ENCODE data around the gene PHYKPL.
"Not testable (repeated sequence)": the region's sequence is repeated elsewhere in the genome, so short reads cannot be mapped to it uniquely, and the experiment has no call there.

DNA sequence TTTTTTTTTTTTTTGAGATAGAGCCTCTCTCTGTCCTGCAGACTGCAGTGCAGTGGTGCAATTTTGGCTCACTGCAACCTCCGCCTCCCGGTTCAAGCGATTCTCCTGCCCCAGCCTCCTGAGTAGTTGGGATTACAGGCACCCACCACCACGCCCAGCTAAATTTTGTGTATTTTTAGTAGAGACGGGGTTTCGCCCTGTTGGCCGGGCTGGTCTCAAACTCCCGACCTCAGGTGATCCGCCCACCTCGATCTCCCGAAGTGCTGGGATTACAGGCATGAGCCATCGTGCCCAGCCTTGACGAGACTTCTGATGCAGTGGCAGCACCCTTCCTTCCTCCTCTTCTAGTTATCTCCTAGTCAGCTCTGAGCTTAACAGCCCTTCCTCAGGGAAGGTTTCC lies 3.5 kb downstream of the PHYKPL start:
- TF ChIP-seq, protein P1, sequence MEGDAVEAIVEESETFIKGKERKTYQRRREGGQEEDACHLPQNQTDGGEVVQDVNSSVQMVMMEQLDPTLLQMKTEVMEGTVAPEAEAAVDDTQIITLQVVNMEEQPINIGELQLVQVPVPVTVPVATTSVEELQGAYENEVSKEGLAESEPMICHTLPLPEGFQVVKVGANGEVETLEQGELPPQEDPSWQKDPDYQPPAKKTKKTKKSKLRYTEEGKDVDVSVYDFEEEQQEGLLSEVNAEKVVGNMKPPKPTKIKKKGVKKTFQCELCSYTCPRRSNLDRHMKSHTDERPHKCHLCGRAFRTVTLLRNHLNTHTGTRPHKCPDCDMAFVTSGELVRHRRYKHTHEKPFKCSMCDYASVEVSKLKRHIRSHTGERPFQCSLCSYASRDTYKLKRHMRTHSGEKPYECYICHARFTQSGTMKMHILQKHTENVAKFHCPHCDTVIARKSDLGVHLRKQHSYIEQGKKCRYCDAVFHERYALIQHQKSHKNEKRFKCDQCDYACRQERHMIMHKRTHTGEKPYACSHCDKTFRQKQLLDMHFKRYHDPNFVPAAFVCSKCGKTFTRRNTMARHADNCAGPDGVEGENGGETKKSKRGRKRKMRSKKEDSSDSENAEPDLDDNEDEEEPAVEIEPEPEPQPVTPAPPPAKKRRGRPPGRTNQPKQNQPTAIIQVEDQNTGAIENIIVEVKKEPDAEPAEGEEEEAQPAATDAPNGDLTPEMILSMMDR (IDR thresholded peaks at IDR 0.05; ENCODE audit: poor library complexity, severe bottlenecking), result not testable (repeated sequence)
- TF ChIP-seq EZH2 (IDR thresholded peaks at IDR 0.05; ENCODE audit: borderline replicate concordance, insufficient read depth, low read length, poor library complexity, severe bottlenecking); TAF1 (IDR thresholded peaks at IDR 0.05; ENCODE audit: low read depth): not testable (repeated sequence)

Data from neural cell (in vitro differentiated cells).